ENCODE results near the gene ERICH4. TPM values are rescaled to one million over a fixed set of nuclear protein-coding genes. Genes with fewer than 3 reads are reported as not detected.
A peak's percentile ranks its signal among the peaks of the same experiment; 100 is the strongest.

The ERICH4 gene
- total RNA-seq (not detected), polyA plus RNA-seq (not detected), total RNA-seq (not detected)

- Histone ChIP-seq H3K4me3 (ENCODE audit: low read length) (no peak within 1 kb of the TSS), H3K4me1 (ENCODE audit: control insufficient read depth in 2 of 2, insufficient read depth in 2 of 2, low read length in 2 of 2) (peaks cover 7 to 12% of the 10 kb centered on the region in 2 donors), H3K36me3 (ENCODE audit: control insufficient read depth in 2 of 3, insufficient read depth in 3 of 3, low read length in 3 of 3) (peaks cover 0 to 4% (median 0%) of the 10 kb centered on the region in 3 experiments), H3K27ac (ENCODE audit: low read depth, low read length) (no peak within 1 kb of the TSS), H3K9me3 (ENCODE audit: control insufficient read depth in 2 of 3, low read length in 3 of 3) (no peaks in the 10 kb centered on the region), H3K27me3 (ENCODE audit: control insufficient read depth in 2 of 2, insufficient read depth in 2 of 2, low read length in 2 of 2) (no peaks in the 10 kb centered on the region)
- no peak for ATAC-seq
- Mint-ChIP-seq H3K9me3 (no peaks in the 10 kb centered on the region), H3K27me3 (peaks cover 0 to 3% (median 0%) of the 10 kb centered on the region in 5 donors), H3K36me3 (peaks cover 0 to 2% (median under 1%) of the 10 kb centered on the region in 5 donors), H3K4me1 (peaks cover 4 to 19% (median 7%) of the 10 kb centered on the region in 7 donors), H3K27ac (peak within 1 kb of the TSS in 1 of 9 donors; percentile 66), H3K4me3 (no peak within 1 kb of the TSS)
- no peak for DNase-seq
- ChIA-PET CTCF (no interaction called here), POLR2A (interaction anchor here (0.6 to 0.9 kb wide), 2 partner anchors 95 to 106 kb away, joined by 3 read pairs; no protein-coding TSS in a partner anchor)
- intact Hi-C loops (cut with micrococcal nuclease), result loop anchor here in 1 of 2 donors (5.0 kb wide), 1 partner anchor 240 kb away; no protein-coding TSS in a partner anchor
Measured at GRCh38 chr19:41442473-41443355, at the start of gene ERICH4. ERICH4 (plus strand) TSS chr19:41443156; CDS start chr19:41443170, 14 bp downstream.

DNA sequence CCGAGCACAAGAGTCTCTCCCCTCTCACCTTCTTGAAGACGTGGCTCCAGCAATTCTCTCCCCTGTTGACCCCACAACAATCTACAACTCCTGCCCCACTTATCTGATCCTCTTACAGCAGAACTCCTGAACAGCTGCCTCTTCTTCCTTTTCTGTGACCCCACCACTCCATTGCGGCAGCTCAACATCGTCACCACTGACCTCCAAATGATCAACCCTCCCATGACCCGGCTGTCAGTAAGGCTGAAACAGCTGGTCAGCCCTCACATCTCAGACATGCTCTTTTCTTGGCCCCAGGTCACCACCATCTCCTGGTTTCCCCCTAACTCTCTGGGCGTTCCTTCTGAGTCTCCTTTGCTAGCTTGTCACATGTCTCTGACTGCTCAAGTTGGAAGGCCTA lies 47.6 kb upstream of the ERICH4 start:
- Mint-ChIP-seq H3K27me3 (no peaks in the 10 kb centered on the region), H3K36me3 (peaks cover 4 to 21% (median 6%) of the 10 kb centered on the region in 5 donors), H3K4me3 (peak overlapping the region; percentile 24 to 99 (median 78)), H3K9me3 (no peaks in the 10 kb centered on the region), H3K4me1 (peaks cover 33 to 48% (median 41%) of the 10 kb centered on the region in 7 donors), H3K27ac (peak overlapping the region in 5 of 9 donors; percentile 59 to 84 (median 80))
- peaks cover 19 to 23% of the 10 kb centered on the region in 2 donors for H3K4me1 ChIP-seq (ENCODE audit: control insufficient read depth in 2 of 2, insufficient read depth in 2 of 2, low read length in 2 of 2)
- no peak overlapping the region for H3K4me3 ChIP-seq (ENCODE audit: low read length)
- H3K27me3 ChIP-seq (ENCODE audit: control insufficient read depth in 2 of 2, insufficient read depth in 2 of 2, low read length in 2 of 2), result no peaks in the 10 kb centered on the region
- intact Hi-C loops (cut with micrococcal nuclease), result loop anchor here (5.0 to 10.0 kb wide), 3 partner anchors 678 to 1027 kb away; partner anchors contain the start of genes COQ8B (in 1 of the 2), ITPKC (in 1 of the 2) and SERTAD3 (in 1 of the 2)
- H3K9me3 ChIP-seq (ENCODE audit: control insufficient read depth in 2 of 3, low read length in 3 of 3), result no peaks in the 10 kb centered on the region
- H3K27ac ChIP-seq (ENCODE audit: low read depth, low read length), result no peak overlapping the region
- peaks cover 0 to 35% (median 5%) of the 10 kb centered on the region in 3 experiments for H3K36me3 ChIP-seq (ENCODE audit: control insufficient read depth in 2 of 3, insufficient read depth in 3 of 3, low read length in 3 of 3)
- ATAC-seq (no peak), DNase-seq (no peak)
- ChIA-PET POLR2A (interaction anchor here (2.7 to 4.0 kb wide), 2 partner anchors 31 to 43 kb away, joined by 12 to 13 read pairs; partner anchors contain the start of gene B9D2), CTCF (no interaction called here)

DNA sequence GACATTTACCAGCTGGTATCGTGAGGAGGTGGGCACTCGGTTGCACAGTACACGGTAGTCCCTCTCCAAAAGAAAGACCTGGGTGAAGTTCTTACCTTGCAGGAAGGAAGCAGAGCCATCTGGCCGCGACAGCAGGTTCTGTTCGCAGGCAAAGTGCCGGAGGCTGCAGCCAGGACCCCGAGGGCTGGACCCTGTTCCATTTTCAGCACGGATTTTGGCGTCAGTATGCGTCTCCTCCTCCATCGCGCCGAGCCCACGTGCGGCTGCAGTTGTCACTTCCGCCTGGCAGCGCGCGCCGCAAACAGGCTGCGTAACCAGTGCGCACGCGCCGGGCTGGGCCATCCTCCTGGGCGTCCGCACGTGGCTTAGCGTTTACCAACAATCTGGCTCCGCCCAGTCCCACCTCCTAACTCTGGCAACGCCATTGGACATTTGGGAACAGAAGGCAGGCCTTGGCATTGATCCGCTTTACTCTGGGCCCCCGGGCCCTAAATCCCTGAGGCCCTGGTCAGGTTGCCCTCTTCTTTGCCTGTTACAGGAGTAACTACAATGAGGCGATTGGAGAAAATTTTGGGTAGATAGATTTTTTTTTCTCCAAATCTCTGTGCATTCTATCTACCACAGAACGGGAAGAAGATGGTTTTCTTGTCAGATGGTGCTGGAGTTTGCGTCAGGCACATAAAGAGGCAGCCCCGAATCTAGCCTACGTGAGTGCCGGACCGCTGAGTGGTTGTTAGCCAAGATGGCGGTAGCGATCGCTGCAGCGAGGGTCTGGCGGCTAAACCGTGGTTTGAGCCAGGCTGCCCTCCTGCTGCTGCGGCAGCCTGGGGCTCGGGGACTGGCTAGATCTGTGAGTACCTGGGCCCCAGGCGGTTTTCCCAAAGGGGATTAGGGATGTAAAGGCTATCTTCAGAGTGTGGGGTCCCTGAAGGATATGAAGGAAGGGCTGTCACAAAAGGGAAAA lies 45.6 kb upstream of the ERICH4 start, which contains the start of the genes BCKDHA and EXOSC5:
Gene BCKDHA (plus strand): TSS at position 733 of the 964 bp plus-strand sequence. CDS start 10 bp downstream, at position 743.
Gene EXOSC5 (minus strand): TSS at position 274 of the 964 bp plus-strand sequence. CDS start 31 bp downstream, at position 243.
- H3K36me3 ChIP-seq (ENCODE audit: control insufficient read depth in 2 of 3, insufficient read depth in 3 of 3, low read length in 3 of 3), result peaks cover 0 to 16% (median 0%) of the 10 kb centered on the region in 3 experiments
- H3K36me3 Mint-ChIP-seq, result peaks cover 0 to 10% (median 7%) of the 10 kb centered on the region in 5 donors
- peak within 1 kb of the TSS; percentile 99 to 100 (median 100) for H3K27ac Mint-ChIP-seq
- no peaks in the 10 kb centered on the region for H3K27me3 ChIP-seq (ENCODE audit: control insufficient read depth in 2 of 2, insufficient read depth in 2 of 2, low read length in 2 of 2)
- CTCF ChIA-PET, result no interaction called here
- peaks cover 19 to 23% of the 10 kb centered on the region in 2 donors for H3K4me1 ChIP-seq (ENCODE audit: control insufficient read depth in 2 of 2, insufficient read depth in 2 of 2, low read length in 2 of 2)
- DNase-seq (peak; percentile 96 to 100 (median 99)), ATAC-seq (peak; percentile 99)
- H3K4me1 Mint-ChIP-seq, result peaks cover 33 to 61% (median 50%) of the 10 kb centered on the region in 7 donors
- no peaks in the 10 kb centered on the region for H3K27me3 Mint-ChIP-seq
- no peaks in the 10 kb centered on the region for H3K9me3 ChIP-seq (ENCODE audit: control insufficient read depth in 2 of 3, low read length in 3 of 3)
- H3K4me3 ChIP-seq (ENCODE audit: low read length), result peak within 1 kb of the TSS; percentile 96
- intact Hi-C loops (cut with micrococcal nuclease), result loop anchor here (1.0 to 10.0 kb wide), 13 partner anchors 33 to 1025 kb away; partner anchors contain the start of genes B9D2 (in 2 of the 2), CCDC97 (in 2 of the 2), DMAC2 (in 2 of the 2) and SNRPA (in 2 of the 2)
- no peaks in the 10 kb centered on the region for H3K9me3 Mint-ChIP-seq
- peak within 1 kb of the TSS; percentile 89 for H3K27ac ChIP-seq (ENCODE audit: low read depth, low read length)
- POLR2A ChIA-PET, result interaction anchor here (0.6 to 4.3 kb wide), 5 partner anchors 33 to 957 kb away, joined by 3 to 20 read pairs (median 4); partner anchors contain the start of gene B9D2
- peak within 1 kb of the TSS; percentile 95 to 99 (median 98) for H3K4me3 Mint-ChIP-seq

- Mint-ChIP-seq H3K27ac (peak overlapping the region; percentile 99 to 100 (median 100)), H3K27me3 (no peaks in the 10 kb centered on the region), H3K4me1 (peaks cover 34 to 61% (median 53%) of the 10 kb centered on the region in 7 donors), H3K4me3 (peak overlapping the region; percentile 95 to 99 (median 98)), H3K36me3 (peaks cover 0 to 10% (median 6%) of the 10 kb centered on the region in 5 donors), H3K9me3 (no peaks in the 10 kb centered on the region)
- DNase-seq (peak in 1 of 9 donors; percentile 20), ATAC-seq (no peak)
- Histone ChIP-seq H3K36me3 (ENCODE audit: control insufficient read depth in 2 of 3, insufficient read depth in 3 of 3, low read length in 3 of 3) (peaks cover 0 to 14% (median 0%) of the 10 kb centered on the region in 3 experiments), H3K4me3 (ENCODE audit: low read length) (peak overlapping the region; percentile 96), H3K4me1 (ENCODE audit: control insufficient read depth in 2 of 2, insufficient read depth in 2 of 2, low read length in 2 of 2) (peaks cover 19 to 23% of the 10 kb centered on the region in 2 donors), H3K9me3 (ENCODE audit: control insufficient read depth in 2 of 3, low read length in 3 of 3) (no peaks in the 10 kb centered on the region), H3K27ac (ENCODE audit: low read depth, low read length) (peak overlapping the region; percentile 89), H3K27me3 (ENCODE audit: control insufficient read depth in 2 of 2, insufficient read depth in 2 of 2, low read length in 2 of 2) (no peaks in the 10 kb centered on the region)
- ChIA-PET POLR2A (interaction anchor here (1.4 to 4.3 kb wide), 3 partner anchors 33 to 45 kb away, joined by 4 to 20 read pairs (median 4); partner anchors contain the start of gene B9D2), CTCF (no interaction called here)
- intact Hi-C loops (cut with micrococcal nuclease), result loop anchor here (5.0 to 10.0 kb wide), 3 partner anchors 681 to 1024 kb away; partner anchors contain the start of genes COQ8B (in 1 of the 2), ITPKC (in 1 of the 2) and SERTAD3 (in 1 of the 2)
Measured at GRCh38 chr19:41398050-41398418, 44.9 kb upstream of the ERICH4 start.

GRCh38 chr19:41398598-41398997 lies 44.4 kb upstream of the ERICH4 start:
- ChIA-PET POLR2A (interaction anchor here (0.6 to 4.3 kb wide), 5 partner anchors 14 to 46 kb away, joined by 3 to 20 read pairs (median 4); partner anchors contain the start of gene B9D2), CTCF (no interaction called here)
- H3K4me3 Mint-ChIP-seq, result peak overlapping the region; percentile 95 to 99 (median 98)
- H3K4me1 Mint-ChIP-seq, result peaks cover 35 to 67% (median 58%) of the 10 kb centered on the region in 7 donors
- Histone ChIP-seq H3K27ac (ENCODE audit: low read depth, low read length) (peak overlapping the region; percentile 89), H3K4me3 (ENCODE audit: low read length) (peak overlapping the region; percentile 96), H3K36me3 (ENCODE audit: control insufficient read depth in 2 of 3, insufficient read depth in 3 of 3, low read length in 3 of 3) (peaks cover 0 to 14% (median 0%) of the 10 kb centered on the region in 3 experiments), H3K9me3 (ENCODE audit: control insufficient read depth in 2 of 3, low read length in 3 of 3) (no peaks in the 10 kb centered on the region), H3K27me3 (ENCODE audit: control insufficient read depth in 2 of 2, insufficient read depth in 2 of 2, low read length in 2 of 2) (no peaks in the 10 kb centered on the region), H3K4me1 (ENCODE audit: control insufficient read depth in 2 of 2, insufficient read depth in 2 of 2, low read length in 2 of 2) (peaks cover 19 to 23% of the 10 kb centered on the region in 2 donors)
- intact Hi-C loops (cut with micrococcal nuclease), result loop anchor here (5.0 to 10.0 kb wide), 3 partner anchors 681 to 1024 kb away; partner anchors contain the start of genes COQ8B (in 1 of the 2), ITPKC (in 1 of the 2) and SERTAD3 (in 1 of the 2)
- H3K9me3 Mint-ChIP-seq, result no peaks in the 10 kb centered on the region
- DNase-seq, result no peak
- no peaks in the 10 kb centered on the region for H3K27me3 Mint-ChIP-seq
- peaks cover 0 to 10% (median 6%) of the 10 kb centered on the region in 5 donors for H3K36me3 Mint-ChIP-seq
- ATAC-seq, result no peak
- H3K27ac Mint-ChIP-seq, result peak overlapping the region; percentile 99 to 100 (median 100)

Data from naive thymus-derived CD4-positive, alpha-beta T cell (primary cell).